ENCODE measurements around the gene USP47. TPM values are rescaled to one million over a fixed set of nuclear protein-coding genes. Genes with fewer than 3 reads are reported as not detected.

The USP47 gene
- total RNA-seq, 3 donors from 2014 or later (not counting 1 experiment from before 2014, with no cell fraction given): 102 to 108 (median 107) TPM

- Histone ChIP-seq H3K9me3 (ENCODE audit: control insufficient read depth, insufficient read depth, low read length) (no peaks in the 10 kb centered on the region), H3K27me3 (ENCODE audit: control insufficient read depth, insufficient read depth, low read length) (no peaks in the 10 kb centered on the region), H3K4me3 (ENCODE audit: low read length) (no peak overlapping the region), H3K36me3 (ENCODE audit: control insufficient read depth, insufficient read depth, low read length) (no peaks in the 10 kb centered on the region), H3K27ac (ENCODE audit: low read length) (no peak overlapping the region), H3K4me1 (ENCODE audit: control insufficient read depth, insufficient read depth, low read length) (peaks cover 18% of the 10 kb centered on the region)
- no peak for TF ChIP-seq CTCF (IDR thresholded peaks at IDR 0.05)
- Mint-ChIP-seq H3K36me3 (no peaks in the 10 kb centered on the region), H3K4me3 (no peak overlapping the region), H3K4me1 (peaks cover 27 to 32% of the 10 kb centered on the region in 2 donors), H3K27me3 (ENCODE audit: low read depth in 2 of 2) (peaks cover 0 to 5% of the 10 kb centered on the region in 2 donors), H3K9me3 (no peaks in the 10 kb centered on the region), H3K27ac (no peak overlapping the region)
- intact Hi-C loops (cut with micrococcal nuclease): no loop called here
- ATAC-seq (no peak), DNase-seq (no peak)
- 91% methylated on average over 15 of the region's 15 CpGs for WGBS (ENCODE audit: insufficient coverage)
Measured at GRCh38 chr11:11963842-11964773, 122.3 kb downstream of the USP47 start.

- TF ChIP-seq CTCF (IDR thresholded peaks at IDR 0.05): no peak
- Mint-ChIP-seq H3K36me3 (no peaks in the 10 kb centered on the region), H3K9me3 (no peaks in the 10 kb centered on the region)
Measured at GRCh38 chr11:11964774-11965150, 123.0 kb downstream of the USP47 start.

GRCh38 chr11:11965192-11965591, 123.4 kb downstream of the USP47 start:
- Histone ChIP-seq H3K36me3 (ENCODE audit: control insufficient read depth, insufficient read depth, low read length) (no peaks in the 10 kb centered on the region), H3K27me3 (ENCODE audit: control insufficient read depth, insufficient read depth, low read length) (no peaks in the 10 kb centered on the region), H3K9me3 (ENCODE audit: control insufficient read depth, insufficient read depth, low read length) (no peaks in the 10 kb centered on the region), H3K4me3 (ENCODE audit: low read length) (no peak overlapping the region), H3K27ac (ENCODE audit: low read length) (no peak overlapping the region), H3K4me1 (ENCODE audit: control insufficient read depth, insufficient read depth, low read length) (peaks cover 15% of the 10 kb centered on the region)
- Mint-ChIP-seq H3K27me3 (ENCODE audit: low read depth in 2 of 2) (peaks cover 0 to 5% of the 10 kb centered on the region in 2 donors), H3K9me3 (no peaks in the 10 kb centered on the region), H3K4me1 (peaks cover 19 to 26% of the 10 kb centered on the region in 2 donors), H3K36me3 (no peaks in the 10 kb centered on the region), H3K4me3 (no peak overlapping the region), H3K27ac (no peak overlapping the region)
- WGBS (ENCODE audit: insufficient coverage): 87% methylated on average over 3 of the region's 3 CpGs
- intact Hi-C loops (cut with micrococcal nuclease): loop anchor here (5.0 kb wide), 1 partner anchor 168 kb away; no protein-coding TSS in a partner anchor
- no peak for ATAC-seq
- TF ChIP-seq CTCF (IDR thresholded peaks at IDR 0.05): no peak
- DNase-seq: no peak

More at GRCh38 chr11:11964774-11965150, 123.0 kb downstream of the USP47 start:
- Mint-ChIP-seq H3K4me1 (peaks cover 23 to 31% of the 10 kb centered on the region in 2 donors), H3K27ac (no peak overlapping the region), H3K4me3 (no peak overlapping the region), H3K27me3 (ENCODE audit: low read depth in 2 of 2) (peaks cover 0 to 5% of the 10 kb centered on the region in 2 donors)
- Histone ChIP-seq H3K27ac (ENCODE audit: low read length) (no peak overlapping the region), H3K4me3 (ENCODE audit: low read length) (no peak overlapping the region), H3K27me3 (ENCODE audit: control insufficient read depth, insufficient read depth, low read length) (no peaks in the 10 kb centered on the region), H3K4me1 (ENCODE audit: control insufficient read depth, insufficient read depth, low read length) (peaks cover 18% of the 10 kb centered on the region), H3K9me3 (ENCODE audit: control insufficient read depth, insufficient read depth, low read length) (no peaks in the 10 kb centered on the region), H3K36me3 (ENCODE audit: control insufficient read depth, insufficient read depth, low read length) (no peaks in the 10 kb centered on the region)
- ATAC-seq (no peak), DNase-seq (no peak)
- WGBS (ENCODE audit: insufficient coverage): 98% methylated on average over 4 of the region's 5 CpGs
- intact Hi-C loops (cut with micrococcal nuclease): loop anchor here (5.0 kb wide), 1 partner anchor 167 kb away; no protein-coding TSS in a partner anchor

Data from natural killer cell (primary cell).